Sciatic nerve (tissue), 2 donors: Measurements from ENCODE around the gene ACTR5. TPM values are rescaled to one million over a fixed set of nuclear protein-coding genes. Genes with fewer than 3 reads are reported as not detected.
"Not testable (repeated sequence)": the region's sequence is repeated elsewhere in the genome, so short reads cannot be mapped to it uniquely, and the experiment has no call there.

ENCODE experiments used
- ATAC-seq: fragments of 200-7000 bp; cut with Tn5 transposase; one replicate; pipeline ENCODE4 v1.9.1; 2020; ENCODE audit warnings: mild to moderate bottlenecking, moderate library complexity
- DNase-seq: peaks from one replicate; pipeline ENCODE4 v3.0.0-alpha.2; 2020; ENCODE audit warnings: low spot score
- intact Hi-C: fragments of 100-400 bp; cut with DNase I; formaldehyde crosslinking; loops from one replicate; pipeline ENCODE4 v1.14.2; 2022
- total RNA-seq: library from RNA; stranded (reverse); fragmentation: NEBNext Ultra II Directional; extraction: Animal tissue kit (Norgen Biotek cat#: 25700); gene quantifications from one replicate; pipeline ENCODE4 v1.2.1, GENCODE V29; 2021
- donor health status: DM: no; HTN: no; CAD: no.
- donor health status: DM: no; HTN: no; CAD: no.

The ACTR5 gene
- total RNA-seq, 1 donor from 2014 or later: 8.5 TPM

GRCh38 chr20:38791940-38792339, 43.7 kb downstream of the ACTR5 start:
- intact Hi-C loops: no loop called here
- no peak for ATAC-seq
- DNase-seq: no peak

GRCh38 chr20:38794057-38794456, 45.8 kb downstream of the ACTR5 start:
- intact Hi-C loops, ATAC-seq, DNase-seq: not testable (repeated sequence)

- DNase-seq (peak; percentile 1), ATAC-seq (no peak)
- intact Hi-C loops: no loop called here
These were observed 50.0 kb downstream of the ACTR5 start for GRCh38 chr20:38798266-38798665.

- ATAC-seq (no peak), DNase-seq (peak; percentile 18)
- intact Hi-C loops: no loop called here
These were observed 50.9 kb downstream of the ACTR5 start for GRCh38 chr20:38799203-38799602.

GRCh38 chr20:38800882-38801281, 52.6 kb downstream of the ACTR5 start:
- no peak for ATAC-seq
- intact Hi-C loops: no loop called here
- DNase-seq: peak; percentile 2

GRCh38 chr20:38804221-38804620, 56.0 kb downstream of the ACTR5 start:
- intact Hi-C loops: no loop called here
- DNase-seq (no peak), ATAC-seq (no peak)

- intact Hi-C loops: no loop called here
- no peak for DNase-seq
- ATAC-seq: peak; percentile 42
These were observed 56.6 kb downstream of the ACTR5 start for GRCh38 chr20:38804682-38805501.

GRCh38 chr20:38805502-38805957, 57.3 kb downstream of the ACTR5 start, which contains the start of gene PPP1R16B:
PPP1R16B (plus strand) TSS chr20:38805697; CDS start chr20:38835926, 30,229 bp downstream.
- DNase-seq (peak; percentile 68), ATAC-seq (peak; percentile 80)
- intact Hi-C loops: no loop called here

- intact Hi-C loops: no loop called here
- peak; percentile 54 for DNase-seq
- no peak for ATAC-seq
These were observed 57.9 kb downstream of the ACTR5 start for GRCh38 chr20:38805958-38806854.

- ATAC-seq: no peak
- DNase-seq: no peak
- intact Hi-C loops: no loop called here
These were observed 58.8 kb downstream of the ACTR5 start for GRCh38 chr20:38806855-38807655.

GRCh38 chr20:38809942-38810341, 61.7 kb downstream of the ACTR5 start:
- intact Hi-C loops: no loop called here
- no peak for ATAC-seq
- no peak for DNase-seq

- intact Hi-C loops: no loop called here
- no peak for DNase-seq
- ATAC-seq: no peak
These were observed 62.8 kb downstream of the ACTR5 start for GRCh38 chr20:38810926-38811630.

- no peak for ATAC-seq
- DNase-seq: no peak
- intact Hi-C loops: no loop called here
These were observed 63.5 kb downstream of the ACTR5 start for GRCh38 chr20:38811769-38812168.

- intact Hi-C loops: no loop called here
- ATAC-seq: no peak
- DNase-seq: no peak
These were observed 63.9 kb downstream of the ACTR5 start for GRCh38 chr20:38812182-38812581.

- DNase-seq (no peak), ATAC-seq (no peak)
- intact Hi-C loops: no loop called here
These were observed 64.7 kb downstream of the ACTR5 start for GRCh38 chr20:38812709-38813573.

- intact Hi-C loops, ATAC-seq, DNase-seq: not testable (repeated sequence)
These were observed 65.3 kb downstream of the ACTR5 start for GRCh38 chr20:38813574-38813962.

- ATAC-seq (no peak), DNase-seq (no peak)
- intact Hi-C loops: no loop called here
These were observed 67.2 kb downstream of the ACTR5 start for GRCh38 chr20:38815446-38815845.
